PFSK-1 (cell line): ENCODE measurements around the gene GATA2.

Experiments used
- FOXP2 ChIP-seq: optimal IDR thresholded peaks from 2 replicates; pipeline ENCODE3; 2011; ENCODE audit warnings: borderline replicate concordance, control low read depth, inconsistent platforms; ENCODE audit not compliant: insufficient read depth; ENCODE audit errors: extremely low read length, extremely low read depth
- POLR2AphosphoS5 ChIP-seq: IDR thresholded peaks from 2 replicates; pipeline ENCODE4 v1.6.1; 2012; ENCODE audit warnings: low read depth, mild to moderate bottlenecking, control low read depth, low read length, moderate library complexity
- REST ChIP-seq, 2 experiments: IDR thresholded peaks; 2 replicates each; pipeline versions ENCODE4 v1.6.1 to v1.8.0; 2011 to 2012; ENCODE audit warnings: low read depth in 2 of 2, low read length in 2 of 2, control low read depth in 1 of 2, inconsistent platforms in 1 of 2, mild to moderate bottlenecking in 1 of 2, moderate library complexity in 1 of 2; ENCODE audit not compliant: insufficient read depth in 1 of 2
- SIN3A ChIP-seq: IDR thresholded peaks from 2 replicates; pipeline ENCODE4 v1.6.1; 2012; ENCODE audit warnings: mild to moderate bottlenecking, low read length, moderate library complexity, borderline replicate concordance; ENCODE audit not compliant: insufficient read depth
- TAF1 ChIP-seq: IDR thresholded peaks from 2 replicates; pipeline ENCODE4 v1.6.1; 2012; ENCODE audit warnings: low read length, control low read depth, borderline replicate concordance; ENCODE audit not compliant: insufficient read depth

- TF ChIP-seq REST (IDR thresholded peaks at IDR 0.05; ENCODE audit: insufficient read depth in 1 of 2, low read depth in 2 of 2, low read length in 2 of 2) (no peak), POLR2AphosphoS5 (no peak), FOXP2 (no peak), TAF1 (no peak), SIN3A (no peak)
Measured at GRCh38 chr3:128521715-128522114, 28.7 kb upstream of the GATA2 start.
